GM04503 (cell line): ENCODE measurements around the gene SOCS7.
"Not testable (repeated sequence)": the region's sequence is repeated elsewhere in the genome, so short reads cannot be mapped to it uniquely, and the experiment has no call there.

Experiments
- DNase-seq: peaks from one replicate; pipeline ENCODE4 v3.0.0-alpha.2; 2012; ENCODE audit warnings: low read depth

Gene SOCS7

GRCh38 chr17:38421871-38422827 lies 70.5 kb downstream of the SOCS7 start:
- no peak for DNase-seq

- no peak for DNase-seq
These were observed 72.8 kb downstream of the SOCS7 start for GRCh38 chr17:38424297-38424972.

- DNase-seq: no peak
These were observed 73.4 kb downstream of the SOCS7 start for GRCh38 chr17:38425031-38425430.

DNA sequence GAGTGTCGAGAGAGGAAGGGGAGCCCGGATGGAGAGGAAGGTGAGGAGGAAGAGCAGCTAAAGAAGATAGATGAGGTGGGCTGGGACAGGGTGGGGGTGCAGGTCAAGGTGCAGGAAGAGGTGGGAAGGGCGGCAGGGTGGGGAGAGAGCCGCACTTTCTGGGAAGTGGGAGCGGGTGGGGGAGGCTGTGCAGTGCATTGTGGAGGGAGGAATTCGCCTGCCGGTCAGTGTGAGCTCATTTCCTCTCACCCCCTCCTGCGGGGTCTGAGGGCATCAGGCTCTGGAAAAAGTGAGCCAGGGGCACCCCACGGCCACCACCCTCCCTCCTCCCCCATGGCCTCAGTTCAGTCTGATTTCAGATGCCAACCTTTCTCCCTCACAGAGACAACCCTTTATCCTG lies 74.1 kb downstream of the SOCS7 start:
- DNase-seq: no peak

DNA sequence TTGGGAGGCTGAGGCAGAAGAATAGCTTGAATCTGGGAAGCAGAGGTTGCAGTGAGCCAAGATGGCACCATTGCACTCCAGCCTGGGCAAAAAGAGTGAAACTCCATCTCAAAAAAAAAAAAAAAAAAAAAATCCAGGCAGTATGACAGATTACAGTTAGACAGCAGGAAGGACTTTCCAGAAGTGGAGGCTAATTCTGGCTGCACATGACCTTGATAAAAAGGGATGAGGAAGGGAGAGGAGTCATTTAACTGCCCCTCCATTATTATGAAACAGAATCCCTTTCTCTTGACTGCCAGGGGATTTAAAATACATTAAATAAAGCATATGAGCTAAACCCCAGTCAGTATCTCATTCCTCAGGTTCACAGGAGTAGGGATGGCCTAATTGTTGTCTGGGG lies 74.8 kb downstream of the SOCS7 start:
- DNase-seq: no peak

DNA sequence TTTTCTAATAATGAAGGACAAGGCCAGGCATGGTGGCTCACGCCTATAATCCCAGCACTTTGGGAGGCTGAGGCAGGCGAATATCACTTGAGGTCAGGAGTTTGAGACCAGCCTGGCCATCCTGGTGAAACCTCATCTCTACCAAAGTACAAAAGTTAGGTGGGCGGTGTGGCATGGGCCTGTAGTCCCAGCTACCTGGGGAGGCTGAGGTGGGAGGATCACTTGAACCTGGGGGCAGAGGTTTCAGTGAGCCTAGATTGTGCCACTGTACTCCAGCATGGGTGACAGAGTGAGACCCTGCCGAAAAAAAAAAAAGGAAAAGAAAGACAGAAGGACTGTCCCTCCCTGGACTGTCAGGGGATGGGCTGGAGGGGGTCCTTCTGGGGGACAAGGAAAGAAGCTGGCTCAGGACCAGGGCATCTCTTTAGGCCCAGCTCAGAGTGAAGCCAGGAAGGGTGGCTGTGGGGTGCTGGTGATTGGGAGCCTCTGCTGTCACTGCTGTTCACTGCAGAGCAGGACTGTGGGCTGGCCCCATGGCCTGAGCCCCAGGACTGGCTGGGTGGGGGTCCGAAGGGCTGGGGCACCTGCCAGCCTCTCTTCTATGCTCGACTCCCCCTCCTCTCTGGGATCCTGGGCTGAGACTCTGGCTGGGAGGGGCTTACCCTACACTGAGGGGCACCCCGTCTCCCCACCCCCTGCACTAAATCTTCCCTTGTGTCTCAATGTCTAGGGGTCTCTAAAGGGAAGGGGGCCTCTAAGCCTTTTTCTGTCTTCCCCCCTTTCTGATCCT lies 75.7 kb downstream of the SOCS7 start:
- DNase-seq: no peak

DNA sequence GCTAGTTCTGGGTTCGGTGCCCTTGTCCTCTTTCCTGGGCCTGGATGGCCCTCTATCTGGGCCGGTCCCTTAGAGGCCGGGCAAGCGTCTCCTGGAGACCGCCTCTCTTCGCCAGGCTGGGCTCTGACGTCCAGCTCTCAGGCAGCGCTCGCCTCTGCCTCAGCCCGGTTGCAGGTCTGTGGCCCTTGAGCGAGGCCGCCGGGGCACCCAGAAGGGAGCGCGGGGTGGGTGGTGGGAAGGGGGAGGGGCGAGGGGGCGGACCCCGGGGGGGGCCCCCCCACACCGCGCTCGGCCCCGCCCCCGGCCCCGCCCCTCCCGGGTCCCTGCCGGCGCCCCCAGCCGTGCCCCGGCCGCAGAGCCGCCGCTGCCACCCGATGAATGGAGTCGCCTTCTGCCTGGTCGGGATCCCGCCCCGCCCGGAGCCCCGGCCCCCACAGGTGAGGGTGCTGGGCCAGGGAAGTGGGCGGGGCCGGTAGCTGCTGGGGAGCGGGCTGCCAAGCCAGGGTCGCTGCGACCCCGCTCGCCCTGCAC lies 76.5 kb downstream of the SOCS7 start, which contains the start of gene ARHGAP23:
Gene ARHGAP23, plus strand, starts transcription at position 353 of the 531 bp plus-strand sequence. Its CDS starts 22 bp downstream, at position 375.
- DNase-seq: no peak

GRCh38 chr17:38428643-38429371 lies 77.2 kb downstream of the SOCS7 start:
- no peak for DNase-seq

DNA sequence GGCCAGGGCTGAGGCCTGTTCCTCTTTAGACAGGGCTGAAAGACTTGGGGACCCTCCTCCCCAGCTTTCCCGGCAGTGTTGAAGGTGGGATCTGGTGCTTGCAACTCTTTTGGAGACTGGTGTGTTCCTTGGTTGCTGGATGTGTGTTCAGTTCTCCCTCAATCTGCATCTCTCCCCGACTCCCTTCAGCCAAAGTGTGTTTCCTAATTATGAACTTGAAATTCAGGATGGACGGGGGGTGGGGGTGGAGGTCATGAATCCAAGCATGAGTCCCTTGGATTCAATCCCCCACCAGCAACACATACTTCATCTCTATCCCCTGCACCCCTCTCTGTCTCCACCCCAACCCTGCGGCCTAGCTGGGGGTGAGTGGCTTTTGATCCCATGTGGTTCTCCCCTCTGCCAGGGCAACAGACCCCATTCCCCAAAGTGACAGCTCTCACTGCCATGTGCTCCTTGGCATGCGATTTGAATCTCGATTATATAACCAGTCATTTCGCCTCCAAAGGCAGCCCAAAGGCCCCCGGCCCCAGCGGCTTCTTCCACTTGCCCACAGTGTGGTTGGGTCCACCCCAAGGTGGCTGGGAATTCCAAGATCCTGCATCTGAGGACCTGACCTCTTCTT lies 77.9 kb downstream of the SOCS7 start:
- no peak for DNase-seq

DNA sequence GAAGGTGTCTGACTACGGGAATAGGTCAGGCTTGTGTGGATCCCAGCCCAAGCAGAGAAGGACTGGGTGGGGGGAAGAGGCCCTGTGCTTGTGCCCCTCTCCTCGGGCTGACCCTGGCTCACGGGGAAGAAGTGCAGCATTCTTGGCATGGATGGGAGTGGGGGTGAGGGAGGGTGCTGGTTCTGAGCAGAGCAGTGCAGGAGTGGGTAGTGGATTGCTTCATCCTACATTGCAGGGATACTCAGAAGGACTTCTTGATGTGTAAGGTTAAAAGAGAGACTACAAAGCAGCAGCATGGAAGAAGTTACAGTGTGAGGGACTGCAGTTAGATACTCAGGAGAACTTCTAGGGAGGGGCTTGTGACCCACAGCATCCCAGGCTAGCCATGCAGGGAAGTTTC lies 78.7 kb downstream of the SOCS7 start:
- no peak for DNase-seq

GRCh38 chr17:38430822-38431221 lies 79.2 kb downstream of the SOCS7 start:
- no peak for DNase-seq

DNA sequence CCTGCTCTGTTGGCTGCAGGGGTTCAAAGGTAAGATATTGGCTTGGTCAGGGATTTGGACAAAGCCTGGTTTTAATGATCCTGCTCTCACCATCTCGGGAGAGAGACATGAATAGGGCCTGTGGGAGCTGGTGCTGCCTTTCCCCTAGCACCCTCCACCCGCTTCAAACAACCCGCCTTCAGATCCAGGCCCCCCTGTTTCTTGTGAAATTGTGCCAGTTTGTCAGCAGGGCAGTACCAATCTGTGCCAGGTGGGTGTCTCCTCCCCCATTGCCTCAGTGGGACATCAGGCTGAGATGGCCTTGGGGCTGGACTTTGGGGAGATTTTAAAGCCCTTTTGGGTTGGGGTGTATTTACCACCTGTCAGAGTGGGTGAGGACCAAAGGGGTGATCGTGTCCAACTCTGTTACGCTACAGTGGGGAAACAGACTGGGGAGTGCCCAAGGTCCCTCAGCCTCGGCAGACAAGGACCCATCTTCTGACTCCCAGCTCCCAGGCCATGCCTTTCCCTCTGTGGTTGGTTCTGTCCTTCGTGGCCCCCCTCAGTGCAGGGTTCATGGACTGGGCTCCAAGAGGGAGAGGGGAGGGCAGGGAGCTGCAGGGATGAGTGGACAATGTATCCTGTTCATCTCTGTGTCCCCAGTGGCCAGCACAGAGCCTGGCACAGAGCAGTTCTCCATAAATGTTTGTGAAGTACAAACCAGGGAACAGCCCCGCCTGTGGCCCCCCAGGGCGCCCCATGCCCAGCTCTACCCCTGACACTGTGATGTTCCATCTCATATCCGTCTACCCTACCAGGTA lies 79.9 kb downstream of the SOCS7 start:
- DNase-seq: no peak

DNA sequence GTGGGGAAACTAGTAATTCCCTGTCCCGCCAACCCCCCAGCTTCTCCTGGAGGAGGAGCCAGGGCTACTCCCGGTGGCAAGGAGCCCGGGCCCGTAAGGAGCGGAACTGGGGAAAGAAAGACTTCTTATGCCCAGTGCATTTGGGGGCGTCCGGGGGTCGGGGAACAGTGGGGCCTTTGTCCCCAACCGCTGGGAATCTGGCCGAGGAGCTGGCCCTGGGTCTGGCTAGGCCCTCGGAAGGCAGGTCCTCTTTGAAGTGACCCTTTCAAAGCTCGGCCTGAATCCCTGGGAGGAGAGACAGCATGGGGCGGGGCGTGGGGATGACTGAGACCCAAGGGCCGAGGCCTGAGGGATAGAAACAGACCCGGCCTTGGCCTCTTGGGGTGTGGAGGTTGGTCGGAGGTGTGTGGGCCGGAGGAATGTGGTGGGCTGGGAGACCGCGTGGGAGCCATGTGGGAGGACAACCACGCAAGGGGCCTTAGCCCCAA lies 82.6 kb downstream of the SOCS7 start:
- DNase-seq: no peak

GRCh38 chr17:38435795-38436194 lies 84.2 kb downstream of the SOCS7 start:
- no peak for DNase-seq

GRCh38 chr17:38436386-38436785 lies 84.7 kb downstream of the SOCS7 start:
- DNase-seq: no peak

DNA sequence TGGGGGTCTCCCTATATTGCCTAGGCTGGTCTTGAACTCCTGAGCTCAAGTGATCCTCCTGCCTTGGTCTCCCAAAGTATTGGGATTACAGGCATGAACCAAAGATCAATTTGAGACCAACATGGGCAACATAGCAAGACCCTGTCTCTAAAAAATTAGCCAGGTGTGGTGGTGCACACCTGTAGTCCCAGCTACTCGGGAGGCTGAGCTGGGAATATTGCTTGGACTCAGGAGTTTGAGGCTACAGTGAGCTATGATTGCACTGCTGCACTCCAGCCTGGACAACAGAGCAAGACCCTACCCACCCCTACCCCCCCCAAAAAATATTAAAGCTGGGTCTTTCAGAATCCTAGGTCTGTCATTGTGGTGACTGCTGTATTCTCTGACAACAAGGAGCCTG lies 85.7 kb downstream of the SOCS7 start:
- not testable (repeated sequence) for DNase-seq

- no peak for DNase-seq
These were observed 87.8 kb downstream of the SOCS7 start for GRCh38 chr17:38439436-38439835.

DNA sequence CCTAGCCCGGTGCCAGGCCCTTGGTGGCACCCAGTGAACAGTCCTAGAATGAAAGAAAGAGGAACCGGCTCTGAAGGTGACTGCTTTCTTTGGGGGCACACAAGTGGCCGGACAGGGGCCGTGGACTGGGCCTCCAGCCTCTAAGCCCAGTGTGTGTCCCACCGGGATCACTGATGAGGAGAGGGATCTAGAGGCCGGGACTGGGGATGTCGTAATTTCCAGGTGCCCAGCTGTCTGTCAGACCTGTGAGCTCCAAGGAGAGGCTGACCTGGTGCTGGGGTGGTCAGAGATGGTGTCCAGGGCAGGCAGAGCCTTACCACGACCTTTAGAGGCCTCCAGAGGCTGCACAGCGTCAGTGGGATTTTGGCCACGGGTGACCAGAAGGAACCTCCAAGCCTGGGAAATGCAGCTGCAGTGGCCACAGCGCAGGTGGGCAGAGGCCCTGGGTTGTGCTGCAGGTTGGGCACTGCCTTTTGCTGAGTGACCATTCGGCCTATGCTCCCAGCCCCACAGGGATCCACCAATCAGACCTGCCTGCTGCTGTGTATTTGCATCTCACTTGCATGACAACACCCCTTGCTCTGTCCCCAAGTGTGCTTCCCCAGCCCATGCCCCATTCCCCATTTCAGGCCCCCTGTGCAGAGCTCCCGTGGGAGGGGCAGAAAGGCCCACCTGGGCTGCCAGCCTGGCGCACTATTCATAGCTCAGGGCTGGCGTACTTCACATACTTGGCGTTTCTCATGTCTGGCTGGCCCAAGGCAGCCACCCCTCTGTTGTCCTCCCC lies 89.2 kb downstream of the SOCS7 start:
- no peak for DNase-seq

DNA sequence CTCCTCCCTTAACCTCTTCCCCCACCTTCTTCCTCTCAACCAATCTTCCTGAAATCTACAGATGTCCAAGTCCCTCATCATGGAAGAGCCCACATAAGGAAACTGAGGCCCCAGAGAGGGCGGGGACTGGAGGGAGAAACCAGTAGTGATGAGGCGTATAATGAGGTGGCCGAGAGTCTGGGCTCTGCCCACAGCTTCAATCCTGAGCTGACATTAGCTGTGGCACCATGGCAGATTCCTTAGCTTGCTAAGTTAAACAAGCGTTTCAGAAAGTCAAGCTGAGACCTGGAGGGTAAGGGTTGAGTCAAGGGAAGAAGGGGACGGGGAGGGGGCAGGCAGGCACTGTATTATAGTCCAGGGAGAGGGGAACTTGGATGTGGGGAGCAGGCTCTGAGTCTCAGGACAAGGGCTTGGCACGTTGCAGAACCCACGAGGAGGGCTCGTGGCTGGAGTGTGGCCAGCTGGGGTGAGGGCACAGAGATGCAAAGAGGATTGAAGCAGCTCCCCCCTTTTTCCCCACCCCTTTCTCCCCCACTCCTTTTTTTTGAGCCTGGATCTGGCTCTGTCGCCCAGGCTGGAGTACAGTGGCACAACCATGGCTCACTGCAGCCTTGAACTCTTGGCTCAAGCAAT lies 89.9 kb downstream of the SOCS7 start:
- no peak for DNase-seq
